ENCODE measurements around the gene BOD1. TPM values are rescaled to one million over a fixed set of nuclear protein-coding genes. Genes with fewer than 3 reads are reported as not detected.

Gene BOD1
- total and polyA plus RNA-seq, 10 of the 15 experiments (the other 5 are each of a cell fraction or from before 2014, with no cell fraction given) = 14.1 to 35.8 (median 29.6) TPM

- FAIRE-seq = no peak
- H3K27ac ChIP-seq (ENCODE audit: control insufficient read depth, insufficient read depth) = no peak overlapping the region
- CTCF ChIA-PET = interaction anchor here (0.6 to 17.1 kb wide), 42 partner anchors 10 to 343 kb away, joined by 3 to 267 read pairs (median 4); partner anchors contain the start of gene BOD1
- no peak overlapping the region for H2AFZ ChIP-seq (ENCODE audit: control insufficient read depth, low read depth, low read length)
- SMC1A ChIA-PET (ENCODE audit: uncharacterized antibody, unreplicated experiment) = interaction anchor here (0.5 to 17.2 kb wide), 21 partner anchors 10 to 343 kb away, joined by 3 to 199 read pairs (median 4); partner anchors contain the start of gene BOD1
- no peak for DNase-seq (ENCODE audit: low read depth, low spot score)
- H3K4me1 ChIP-seq (ENCODE audit: control insufficient read depth, insufficient read depth, low read length) = peaks cover 9% of the 10 kb centered on the region
- no peak overlapping the region for H3K9ac ChIP-seq (ENCODE audit: control insufficient read depth, insufficient read depth, low read length)
- H3K4me3 ChIP-seq = no peak overlapping the region
- peak; percentile 88 for ATAC-seq
- H3K36me3 ChIP-seq (ENCODE audit: control insufficient read depth in 2 of 2, insufficient read depth in 2 of 2, low read length in 1 of 2) = no peaks in the 10 kb centered on the region
- no peaks in the 10 kb centered on the region for H3K27me3 ChIP-seq (replicated peaks in 1 of 2; ENCODE audit: control insufficient read depth in 2 of 2, insufficient read depth in 2 of 2, low read length in 1 of 2)
- no peaks in the 10 kb centered on the region for H3K9me3 ChIP-seq (replicated peaks; ENCODE audit: control insufficient read depth, insufficient read depth, low read length)
- RAD21 ChIA-PET (ENCODE audit: unreplicated experiment) = interaction anchor here (0.7 to 5.3 kb wide), 24 partner anchors 8 to 344 kb away, joined by 3 to 50 read pairs (median 5); no protein-coding TSS in a partner anchor
- POLR2A ChIA-PET = interaction anchor here (0.5 to 0.6 kb wide), 2 partner anchors 10 to 300 kb away, joined by 3 read pairs; no protein-coding TSS in a partner anchor
- 0% methylated on average over 1 of the region's 1 CpG for WGBS (ENCODE audit: insufficient coverage, insufficient replicate concordance, low lambda C conversion rate, missing lambda C conversion rate)
- no peak overlapping the region for H3K4me2 ChIP-seq (ENCODE audit: control insufficient read depth, insufficient read depth)
- H4K20me1 ChIP-seq (ENCODE audit: control insufficient read depth, insufficient read depth) = no peaks in the 10 kb centered on the region
- BruUV-seq (replicated peaks) = no TSS peak
- H3K79me2 ChIP-seq (ENCODE audit: control insufficient read depth, insufficient read depth, low read length) = no peaks in the 10 kb centered on the region
- intact Hi-C loops (cut with micrococcal nuclease; ENCODE audit: unreplicated experiment) (no loop called here), in situ Hi-C loops (cut with MboI) (no loop called here)
- TF ChIP-seq ZSCAN29 (IDR thresholded peaks at IDR 0.05) (no peak), GABPA (IDR thresholded peaks at IDR 0.05; ENCODE audit: low read depth) (no peak), EGR1 (IDR thresholded peaks at IDR 0.05; ENCODE audit: borderline replicate concordance in 1 of 2, low read depth in 2 of 2, low read length in 2 of 2) (no peak), LARP7 (IDR thresholded peaks at IDR 0.05) (no peak), HDGF (IDR thresholded peaks at IDR 0.05) (no peak), SMAD1 (IDR thresholded peaks at IDR 0.05; ENCODE audit: low read depth, partially characterized antibody) (no peak), EED (IDR thresholded peaks at IDR 0.05; ENCODE audit: low read depth) (no peak), RAD51 (IDR thresholded peaks at IDR 0.05) (no peak), RAD21 (IDR thresholded peaks at IDR 0.05; ENCODE audit: insufficient read depth, low read depth, low read length) (peak; percentile 56), CREM (IDR thresholded peaks at IDR 0.05; ENCODE audit: low read depth) (no peak), ZBED1 (IDR thresholded peaks at IDR 0.05; ENCODE audit: borderline replicate concordance) (no peak), STAT3 (IDR thresholded peaks at IDR 0.05; ENCODE audit: low read depth, low read length) (no peak), SMC3 (IDR thresholded peaks at IDR 0.05; ENCODE audit: borderline replicate concordance, low read length) (peak; percentile 42)
- TF ChIP-seq, protein P1, sequence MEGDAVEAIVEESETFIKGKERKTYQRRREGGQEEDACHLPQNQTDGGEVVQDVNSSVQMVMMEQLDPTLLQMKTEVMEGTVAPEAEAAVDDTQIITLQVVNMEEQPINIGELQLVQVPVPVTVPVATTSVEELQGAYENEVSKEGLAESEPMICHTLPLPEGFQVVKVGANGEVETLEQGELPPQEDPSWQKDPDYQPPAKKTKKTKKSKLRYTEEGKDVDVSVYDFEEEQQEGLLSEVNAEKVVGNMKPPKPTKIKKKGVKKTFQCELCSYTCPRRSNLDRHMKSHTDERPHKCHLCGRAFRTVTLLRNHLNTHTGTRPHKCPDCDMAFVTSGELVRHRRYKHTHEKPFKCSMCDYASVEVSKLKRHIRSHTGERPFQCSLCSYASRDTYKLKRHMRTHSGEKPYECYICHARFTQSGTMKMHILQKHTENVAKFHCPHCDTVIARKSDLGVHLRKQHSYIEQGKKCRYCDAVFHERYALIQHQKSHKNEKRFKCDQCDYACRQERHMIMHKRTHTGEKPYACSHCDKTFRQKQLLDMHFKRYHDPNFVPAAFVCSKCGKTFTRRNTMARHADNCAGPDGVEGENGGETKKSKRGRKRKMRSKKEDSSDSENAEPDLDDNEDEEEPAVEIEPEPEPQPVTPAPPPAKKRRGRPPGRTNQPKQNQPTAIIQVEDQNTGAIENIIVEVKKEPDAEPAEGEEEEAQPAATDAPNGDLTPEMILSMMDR (IDR thresholded peaks at IDR 0.05 in 2 of 3, conservative IDR thresholded peaks at IDR 0.05 in 1 of 3; ENCODE audit: control insufficient read depth in 2 of 3, extremely low read depth in 1 of 3, insufficient read depth in 1 of 3, low read depth in 3 of 3, low read length in 3 of 3) = peak; percentile 39 to 57 (median 54)
- TF ChIP-seq, protein P2, sequence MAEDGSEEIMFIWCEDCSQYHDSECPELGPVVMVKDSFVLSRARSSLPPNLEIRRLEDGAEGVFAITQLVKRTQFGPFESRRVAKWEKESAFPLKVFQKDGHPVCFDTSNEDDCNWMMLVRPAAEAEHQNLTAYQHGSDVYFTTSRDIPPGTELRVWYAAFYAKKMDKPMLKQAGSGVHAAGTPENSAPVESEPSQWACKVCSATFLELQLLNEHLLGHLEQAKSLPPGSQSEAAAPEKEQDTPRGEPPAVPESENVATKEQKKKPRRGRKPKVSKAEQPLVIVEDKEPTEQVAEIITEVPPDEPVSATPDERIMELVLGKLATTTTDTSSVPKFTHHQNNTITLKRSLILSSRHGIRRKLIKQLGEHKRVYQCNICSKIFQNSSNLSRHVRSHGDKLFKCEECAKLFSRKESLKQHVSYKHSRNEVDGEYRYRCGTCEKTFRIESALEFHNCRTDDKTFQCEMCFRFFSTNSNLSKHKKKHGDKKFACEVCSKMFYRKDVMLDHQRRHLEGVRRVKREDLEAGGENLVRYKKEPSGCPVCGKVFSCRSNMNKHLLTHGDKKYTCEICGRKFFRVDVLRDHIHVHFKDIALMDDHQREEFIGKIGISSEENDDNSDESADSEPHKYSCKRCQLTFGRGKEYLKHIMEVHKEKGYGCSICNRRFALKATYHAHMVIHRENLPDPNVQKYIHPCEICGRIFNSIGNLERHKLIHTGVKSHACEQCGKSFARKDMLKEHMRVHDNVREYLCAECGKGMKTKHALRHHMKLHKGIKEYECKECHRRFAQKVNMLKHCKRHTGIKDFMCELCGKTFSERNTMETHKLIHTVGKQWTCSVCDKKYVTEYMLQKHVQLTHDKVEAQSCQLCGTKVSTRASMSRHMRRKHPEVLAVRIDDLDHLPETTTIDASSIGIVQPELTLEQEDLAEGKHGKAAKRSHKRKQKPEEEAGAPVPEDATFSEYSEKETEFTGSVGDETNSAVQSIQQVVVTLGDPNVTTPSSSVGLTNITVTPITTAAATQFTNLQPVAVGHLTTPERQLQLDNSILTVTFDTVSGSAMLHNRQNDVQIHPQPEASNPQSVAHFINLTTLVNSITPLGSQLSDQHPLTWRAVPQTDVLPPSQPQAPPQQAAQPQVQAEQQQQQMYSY (CRISPR knock-in tag; IDR thresholded peaks at IDR 0.05) = no peak
Observed at GRCh38 chr5:173629628-173630027, 13.2 kb upstream of the BOD1 start.

Data from GM12878 (cell line).